HL-60/S4 treated with phorbol 12-myristate 13-acetate at 8.2 ng/mL for 4 days and 3 days (cell line): ENCODE measurements around the gene KHSRP.

Source experiments
- in situ Hi-C: fragments of 300-500 bp; cut with MboI; formaldehyde crosslinking; loops from 2 replicates; pipeline ENCODE4 v1.15.0; 2022; ENCODE audit warnings: low sequenced_read_pairs

KHSRP gene, protein sequence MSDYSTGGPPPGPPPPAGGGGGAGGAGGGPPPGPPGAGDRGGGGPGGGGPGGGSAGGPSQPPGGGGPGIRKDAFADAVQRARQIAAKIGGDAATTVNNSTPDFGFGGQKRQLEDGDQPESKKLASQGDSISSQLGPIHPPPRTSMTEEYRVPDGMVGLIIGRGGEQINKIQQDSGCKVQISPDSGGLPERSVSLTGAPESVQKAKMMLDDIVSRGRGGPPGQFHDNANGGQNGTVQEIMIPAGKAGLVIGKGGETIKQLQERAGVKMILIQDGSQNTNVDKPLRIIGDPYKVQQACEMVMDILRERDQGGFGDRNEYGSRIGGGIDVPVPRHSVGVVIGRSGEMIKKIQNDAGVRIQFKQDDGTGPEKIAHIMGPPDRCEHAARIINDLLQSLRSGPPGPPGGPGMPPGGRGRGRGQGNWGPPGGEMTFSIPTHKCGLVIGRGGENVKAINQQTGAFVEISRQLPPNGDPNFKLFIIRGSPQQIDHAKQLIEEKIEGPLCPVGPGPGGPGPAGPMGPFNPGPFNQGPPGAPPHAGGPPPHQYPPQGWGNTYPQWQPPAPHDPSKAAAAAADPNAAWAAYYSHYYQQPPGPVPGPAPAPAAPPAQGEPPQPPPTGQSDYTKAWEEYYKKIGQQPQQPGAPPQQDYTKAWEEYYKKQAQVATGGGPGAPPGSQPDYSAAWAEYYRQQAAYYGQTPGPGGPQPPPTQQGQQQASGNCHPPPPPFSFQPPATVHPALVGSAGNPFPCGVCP

DNA sequence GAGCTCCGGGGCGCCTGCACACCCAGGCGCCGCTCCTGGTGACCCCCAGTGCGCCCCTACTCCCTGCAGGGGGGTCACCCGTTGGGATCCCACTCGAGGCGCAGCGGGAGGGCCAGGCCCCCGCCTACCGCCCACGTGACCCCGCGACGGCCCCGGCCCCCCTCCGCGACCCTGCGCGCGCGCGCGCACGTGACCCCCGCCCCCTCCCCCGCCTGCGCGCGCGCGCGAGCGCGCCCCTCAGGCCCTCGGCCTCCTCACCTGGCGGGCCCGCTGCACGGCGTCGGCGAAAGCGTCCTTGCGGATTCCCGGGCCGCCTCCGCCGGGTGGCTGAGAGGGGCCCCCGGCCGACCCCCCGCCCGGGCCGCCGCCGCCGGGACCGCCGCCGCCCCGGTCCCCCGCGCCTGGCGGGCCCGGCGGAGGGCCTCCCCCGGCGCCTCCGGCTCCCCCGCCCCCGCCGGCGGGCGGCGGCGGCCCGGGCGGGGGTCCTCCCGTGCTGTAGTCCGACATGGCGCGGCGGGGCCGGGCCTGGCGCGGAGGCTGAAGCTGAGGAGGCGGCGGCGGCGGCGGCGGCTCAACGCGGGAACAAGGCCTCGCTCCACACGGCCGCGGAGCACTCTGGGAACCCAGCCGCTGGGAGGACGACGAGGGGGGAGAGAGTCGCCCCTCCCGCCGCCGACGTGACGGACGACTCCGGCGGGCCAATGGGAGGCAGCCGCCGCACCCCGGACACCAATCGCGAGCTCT, at the start of gene KHSRP:
KHSRP (minus strand) TSS at position 617 of the 744 bp plus-strand sequence; CDS start at position 507, 110 bp downstream.
- in situ Hi-C loops: no loop called here

DNA sequence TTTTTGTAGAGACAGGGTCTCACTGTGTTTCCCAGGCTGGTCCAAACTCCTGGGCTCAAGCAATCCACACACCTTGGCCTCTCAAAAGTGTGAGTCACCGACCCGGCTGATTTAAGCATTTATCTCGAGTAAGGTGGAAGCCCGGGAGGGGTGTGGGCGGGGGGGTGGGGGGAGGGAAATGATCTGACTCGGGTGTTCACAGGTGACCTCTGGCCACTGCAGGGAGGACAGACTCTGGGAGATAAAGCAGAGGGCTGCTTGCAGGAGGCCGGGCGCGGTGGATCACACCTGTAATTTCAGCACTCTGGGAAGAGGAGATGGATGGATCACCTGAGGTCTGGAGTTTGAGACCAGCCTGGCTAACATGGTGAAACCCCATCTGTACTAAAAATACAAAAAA, 49.0 kb upstream of the KHSRP start:
- in situ Hi-C loops: no loop called here

DNA sequence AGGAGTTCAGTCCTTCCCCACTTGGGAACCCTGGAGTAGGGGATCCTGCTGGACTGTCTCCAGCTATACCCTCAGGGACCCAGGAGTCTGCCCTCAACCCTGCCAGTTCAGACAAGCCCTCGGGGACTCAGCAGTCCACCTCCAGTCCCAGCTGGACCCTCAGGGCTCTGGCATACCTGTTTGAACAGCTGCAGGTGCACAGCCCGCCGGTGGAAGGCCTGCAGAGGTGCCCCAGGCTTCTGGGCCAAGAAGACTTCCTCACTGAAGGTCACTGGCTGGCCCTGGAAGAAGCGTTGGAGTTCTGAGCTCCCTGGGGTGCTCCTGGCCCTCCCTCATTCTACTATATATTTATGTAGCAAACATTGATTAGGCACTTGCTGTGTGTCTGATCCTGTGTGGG, 48.1 kb upstream of the KHSRP start:
- in situ Hi-C loops: no loop called here

DNA sequence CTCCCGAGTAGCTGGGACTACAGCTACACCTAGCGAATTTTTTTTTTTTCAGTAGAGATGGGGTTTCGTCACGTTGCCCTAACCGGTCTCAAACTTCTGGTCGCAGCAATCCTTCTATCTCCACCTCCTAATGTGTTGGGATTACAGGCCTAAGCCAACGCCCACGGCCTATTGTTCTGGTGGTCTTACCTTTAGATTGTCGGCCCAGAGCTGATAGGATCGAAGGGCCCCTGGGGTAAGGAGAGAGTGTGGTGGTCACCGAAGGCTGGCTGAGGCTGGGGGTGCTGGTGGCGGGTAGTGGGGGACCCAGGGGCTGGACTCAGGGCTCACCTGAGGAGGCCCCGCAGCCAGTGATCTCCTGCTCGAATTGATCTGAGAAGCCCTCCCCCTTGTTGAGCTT, 46.5 kb upstream of the KHSRP start:
- in situ Hi-C loops: no loop called here

DNA sequence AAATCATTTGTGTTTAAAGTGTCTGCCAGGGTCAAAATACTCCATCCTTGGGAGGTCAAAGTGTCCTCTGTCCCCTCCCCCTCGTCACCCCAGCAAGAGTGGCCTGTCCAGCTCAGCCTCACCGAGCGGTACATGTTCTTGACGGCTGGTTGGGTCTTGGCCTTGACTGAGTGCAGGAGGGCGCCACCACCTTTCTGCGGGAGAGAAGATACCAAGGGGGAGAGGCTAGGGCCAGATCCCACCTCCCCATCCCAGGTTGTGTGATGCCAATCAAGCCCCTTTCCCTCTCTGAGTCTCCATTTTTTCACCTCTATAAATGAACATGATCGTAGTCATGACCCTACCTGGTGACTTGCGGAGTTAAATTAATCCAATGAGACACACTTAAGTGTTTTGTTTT, 45.6 kb upstream of the KHSRP start:
- in situ Hi-C loops: no loop called here

DNA sequence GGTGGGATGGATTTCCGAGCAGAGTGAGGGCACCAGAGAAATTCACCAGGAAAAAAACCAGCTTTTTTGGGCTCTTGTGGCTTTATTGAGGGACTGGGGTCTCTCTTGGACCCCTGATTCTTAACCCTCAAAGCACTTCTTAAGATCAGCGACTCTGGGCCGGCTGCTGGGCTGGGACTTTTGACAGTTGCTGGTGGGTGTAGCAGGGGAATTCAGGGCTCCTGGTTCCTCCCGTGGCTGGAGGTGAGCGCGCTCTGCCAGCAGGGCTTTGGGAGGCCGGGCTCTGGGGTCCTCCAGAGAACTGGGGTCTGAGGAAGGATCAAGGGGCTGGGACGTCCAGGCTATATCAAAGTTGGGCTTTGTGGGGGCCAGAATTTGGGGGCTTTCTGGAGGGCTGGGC, 42.8 kb upstream of the KHSRP start:
- in situ Hi-C loops: no loop called here

DNA sequence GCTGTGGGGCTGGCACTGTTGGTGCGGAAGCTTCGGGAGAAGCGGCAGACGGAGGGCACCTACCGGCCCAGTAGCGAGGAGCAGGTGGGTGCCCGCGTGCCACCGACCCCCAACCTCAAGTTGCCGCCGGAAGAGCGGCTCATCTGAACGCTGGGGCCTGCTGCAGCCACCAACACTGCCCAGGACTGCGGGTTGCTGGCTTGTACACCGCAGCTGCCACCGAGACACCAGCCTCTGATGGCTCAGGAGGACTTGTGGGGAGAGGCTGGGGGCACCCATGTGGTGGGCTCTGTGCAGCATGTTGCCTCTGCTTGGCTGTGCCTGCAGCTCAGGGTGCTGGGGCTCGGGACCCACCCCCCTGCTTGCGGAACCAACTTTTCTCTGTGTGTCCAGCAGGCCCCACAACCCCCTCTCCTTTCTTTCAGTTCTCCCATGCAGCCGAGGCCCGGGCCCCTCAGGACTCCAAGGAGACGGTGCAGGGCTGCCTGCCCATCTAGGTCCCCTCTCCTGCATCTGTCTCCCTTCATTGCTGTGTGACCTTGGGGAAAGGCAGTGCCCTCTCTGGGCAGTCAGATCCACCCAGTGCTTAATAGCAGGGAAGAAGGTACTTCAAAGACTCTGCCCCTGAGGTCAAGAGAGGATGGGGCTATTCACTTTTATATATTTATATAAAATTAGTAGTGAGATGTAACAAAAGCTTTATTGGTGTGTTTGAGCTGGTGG, 42.1 kb upstream of the KHSRP start:
- in situ Hi-C loops: no loop called here

DNA sequence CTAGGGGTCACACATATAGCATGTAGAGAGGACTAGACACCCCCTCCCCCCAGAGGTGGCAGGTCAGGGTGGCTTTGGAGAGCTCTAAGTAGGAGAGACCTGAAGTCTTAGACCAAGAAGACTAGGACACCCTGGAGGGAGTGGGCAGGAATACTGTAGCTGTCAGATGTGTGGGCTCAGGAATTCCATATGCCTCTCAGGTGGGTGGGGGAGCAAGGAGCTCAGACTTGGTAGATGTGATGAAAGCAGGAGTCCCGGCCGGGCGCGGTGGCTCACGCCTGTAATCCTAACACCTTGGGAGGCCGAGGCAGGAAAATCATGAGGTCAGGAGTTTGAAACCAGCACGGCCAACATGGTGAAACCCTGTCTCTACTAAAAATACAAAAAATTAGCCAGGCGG, 41.1 kb upstream of the KHSRP start:
- in situ Hi-C loops: no loop called here

DNA sequence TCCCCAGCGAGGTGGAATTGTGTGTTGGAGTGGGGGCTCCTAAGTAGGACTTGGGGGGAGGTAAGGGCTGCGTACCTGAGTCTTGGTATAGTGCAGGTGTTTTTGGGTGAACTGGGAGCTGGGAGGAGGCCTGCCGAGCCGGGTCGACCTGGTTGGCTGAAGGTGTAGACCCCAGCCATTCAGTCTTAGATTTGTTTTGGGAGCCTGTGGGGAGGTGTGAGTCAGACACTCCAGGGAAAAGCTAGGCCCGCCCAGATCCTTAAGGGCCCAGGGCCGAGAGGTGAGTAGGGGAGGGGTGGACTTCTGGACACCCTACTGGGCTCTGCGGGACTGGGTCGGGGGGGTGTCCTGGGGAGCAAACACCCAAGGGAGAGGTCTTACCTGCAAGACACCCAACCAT, 40.4 kb upstream of the KHSRP start:
- in situ Hi-C loops: no loop called here

DNA sequence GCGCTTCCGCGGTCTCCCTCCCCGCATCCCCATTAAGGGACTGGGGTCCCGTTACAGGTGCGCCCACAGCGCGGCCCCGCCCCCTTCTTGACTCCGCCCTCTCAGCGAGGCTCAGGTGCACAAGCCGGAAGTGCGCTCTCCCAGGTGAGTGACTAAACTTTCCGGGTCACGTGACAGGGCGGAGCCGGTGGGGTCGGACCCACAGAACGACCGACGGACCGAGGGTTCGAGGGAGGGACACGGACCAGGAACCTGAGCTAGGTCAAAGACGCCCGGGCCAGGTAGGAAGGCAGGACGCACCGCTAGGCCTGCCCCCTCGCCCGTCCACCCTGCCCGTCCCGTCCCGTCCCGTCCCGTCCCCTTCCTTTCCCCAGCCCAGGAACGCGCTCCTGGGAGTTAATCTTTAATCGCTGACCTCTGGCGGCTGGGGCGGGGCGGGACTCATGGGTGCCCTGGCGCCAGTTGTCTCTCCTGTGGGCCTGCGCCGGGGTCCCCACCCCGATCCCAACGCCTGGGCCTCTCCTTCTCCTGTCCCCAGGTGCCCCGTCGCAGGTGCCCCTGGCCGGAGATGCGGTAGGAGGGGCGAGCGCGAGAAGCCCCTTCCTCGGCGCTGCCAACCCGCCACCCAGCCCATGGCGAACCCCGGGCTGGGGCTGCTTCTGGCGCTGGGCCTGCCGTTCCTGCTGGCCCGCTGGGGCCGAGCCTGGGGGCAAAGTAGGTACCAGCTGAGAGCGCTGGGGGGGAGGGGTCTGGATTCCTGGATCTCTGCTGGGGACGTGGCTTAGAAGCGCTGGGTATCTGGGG, 39.7 kb upstream of the KHSRP start, which contains the start of gene CRB3:
CRB3 (plus strand) TSS at position 202 of the 804 bp plus-strand sequence; CDS start at position 633, 431 bp downstream.
- in situ Hi-C loops: no loop called here

DNA sequence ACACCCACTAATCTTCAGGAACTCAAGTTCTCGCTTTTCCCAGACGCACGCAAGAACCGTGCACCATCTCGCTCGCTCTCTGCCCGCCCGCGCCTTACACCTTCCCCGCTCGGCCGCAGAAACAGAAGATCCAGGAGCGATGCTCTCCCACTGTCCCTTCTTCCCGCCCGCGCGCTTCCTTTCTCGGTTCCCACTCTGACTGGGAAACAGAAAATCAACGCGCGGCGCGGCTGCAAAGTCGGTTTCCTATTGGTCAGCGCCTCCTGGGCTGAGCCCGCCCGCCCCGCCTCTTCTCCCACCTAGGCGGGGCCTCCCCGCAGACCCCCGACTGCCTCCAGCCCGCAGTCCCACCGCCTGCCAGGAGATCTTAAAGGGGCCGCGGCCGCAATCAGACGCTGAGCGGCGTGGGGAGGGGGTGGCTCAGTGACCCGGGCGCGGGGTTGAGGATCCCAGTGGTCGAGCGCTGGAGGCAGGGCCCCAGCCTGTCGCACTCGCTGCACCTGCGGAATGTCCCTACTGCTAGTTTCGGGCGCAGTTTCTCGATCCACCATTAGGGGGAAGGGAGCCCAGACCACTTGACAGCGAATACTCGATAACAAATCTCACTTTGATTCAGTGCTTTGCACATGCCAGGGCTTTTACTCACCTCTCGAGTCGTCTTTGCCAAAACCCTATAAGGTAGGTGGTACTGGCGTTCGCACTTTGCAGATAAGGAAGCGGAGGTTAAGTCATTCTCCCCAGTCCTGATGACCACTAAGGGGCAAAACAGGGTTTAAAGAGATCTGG, 35.7 kb upstream of the KHSRP start:
- in situ Hi-C loops: no loop called here

DNA sequence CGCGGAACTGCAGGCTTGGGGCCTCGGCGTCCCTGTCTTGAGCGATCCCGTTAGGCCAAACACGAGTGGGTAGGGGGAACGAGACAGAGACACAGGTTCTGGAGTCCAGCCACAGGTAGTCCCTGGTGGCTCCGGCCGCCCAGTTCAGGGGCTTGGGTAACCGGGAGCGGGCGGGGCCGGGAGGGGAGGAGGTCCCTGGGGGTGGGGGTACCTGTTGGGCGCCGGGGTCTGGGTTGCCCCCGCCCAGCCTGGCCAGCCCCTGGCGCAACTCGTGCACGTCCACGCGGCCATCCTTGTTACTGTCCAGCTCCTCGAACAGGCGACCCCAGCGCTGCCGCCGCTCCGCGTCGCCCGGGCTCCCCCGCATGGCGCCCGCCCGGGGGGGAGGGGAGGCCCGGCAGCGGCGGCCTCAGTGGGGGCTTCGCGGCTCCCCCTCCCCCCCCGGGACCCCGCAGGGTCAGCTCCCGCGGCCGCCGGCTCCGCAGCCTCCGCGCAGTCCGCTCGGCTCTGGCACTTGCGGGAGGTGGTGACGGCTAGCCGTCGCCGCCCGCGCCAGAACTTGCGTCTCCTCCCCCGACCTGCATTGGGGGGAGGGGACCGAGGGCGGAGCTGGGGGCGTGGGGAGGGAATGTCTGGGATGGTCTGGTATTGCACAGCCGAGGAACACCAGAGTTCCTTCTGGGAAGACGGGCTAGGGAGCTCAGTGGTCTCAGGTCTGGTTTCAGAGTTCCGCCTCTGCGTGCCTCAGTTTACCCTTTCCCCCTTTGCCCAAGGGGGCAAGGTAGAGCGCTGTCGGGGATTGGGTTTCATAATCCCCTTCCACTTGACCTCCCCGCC, 34.9 kb upstream of the KHSRP start, which contains the start of gene SLC25A23:
SLC25A23 (minus strand) TSS at position 531 of the 837 bp plus-strand sequence; CDS start at position 367, 164 bp downstream.
- in situ Hi-C loops: no loop called here

DNA sequence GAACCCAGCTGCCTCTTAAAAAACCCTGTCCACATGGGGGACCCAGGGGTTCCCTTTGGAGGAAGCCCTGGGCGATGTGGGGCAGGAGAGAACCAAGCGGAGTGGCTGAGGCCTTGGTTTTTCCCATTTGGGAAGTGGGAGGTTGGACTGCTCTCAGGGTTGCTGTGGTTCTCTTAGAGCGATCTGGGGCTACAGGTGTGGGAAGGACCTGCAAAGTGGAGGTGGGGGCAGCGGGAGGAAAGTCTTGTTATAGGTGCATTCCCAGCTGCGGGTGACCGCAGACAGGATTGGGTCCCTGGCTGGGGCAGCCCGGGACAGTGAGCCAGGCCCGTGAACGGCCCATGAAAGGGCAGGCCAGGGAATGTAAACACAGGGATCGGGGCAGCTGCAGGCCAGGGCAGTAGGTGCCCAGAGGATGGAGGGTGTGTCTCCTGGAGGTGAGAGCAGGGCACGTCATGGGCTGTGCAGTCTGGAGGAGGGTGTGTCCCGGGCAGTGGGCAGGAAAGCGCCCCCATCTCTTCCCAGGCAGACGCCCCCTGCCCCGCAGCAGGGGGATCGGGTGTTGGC, 34.2 kb upstream of the KHSRP start:
- in situ Hi-C loops: no loop called here

DNA sequence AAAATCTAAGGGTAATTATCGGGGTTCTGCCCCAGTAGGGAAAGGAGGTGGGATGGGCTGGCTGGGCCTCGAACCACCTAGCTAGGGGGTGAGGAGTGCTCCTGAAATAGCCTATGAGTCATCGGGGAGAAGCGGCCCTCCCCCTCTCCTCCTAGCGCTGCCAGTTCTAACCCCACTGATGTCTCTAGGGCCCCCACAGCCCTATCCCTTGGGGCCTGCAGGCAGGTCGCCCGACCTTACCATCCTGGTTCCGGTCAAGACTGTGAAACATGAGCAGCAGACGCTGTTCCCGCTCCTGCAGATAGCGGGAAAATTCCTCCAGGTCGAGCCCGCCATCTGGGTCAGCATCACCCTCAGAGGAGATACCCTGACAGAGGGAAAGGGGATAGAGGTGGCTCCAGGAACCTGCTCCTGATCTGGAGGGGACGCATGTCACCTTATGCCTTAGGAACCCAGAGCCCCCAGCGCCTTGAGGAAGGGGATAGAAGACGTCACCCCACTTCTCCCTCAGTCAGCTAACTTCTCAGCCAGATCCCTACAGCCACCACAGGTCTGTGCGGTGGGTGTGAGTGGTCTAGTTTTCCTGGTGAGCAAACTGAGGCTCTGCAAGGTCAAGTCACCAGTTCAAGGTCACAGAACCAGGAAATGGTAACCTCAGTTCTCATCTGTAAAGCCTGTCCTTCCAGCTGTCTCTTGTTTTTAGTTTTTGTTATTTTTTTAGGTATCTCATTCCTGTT, 33.5 kb upstream of the KHSRP start:
- in situ Hi-C loops: no loop called here

DNA sequence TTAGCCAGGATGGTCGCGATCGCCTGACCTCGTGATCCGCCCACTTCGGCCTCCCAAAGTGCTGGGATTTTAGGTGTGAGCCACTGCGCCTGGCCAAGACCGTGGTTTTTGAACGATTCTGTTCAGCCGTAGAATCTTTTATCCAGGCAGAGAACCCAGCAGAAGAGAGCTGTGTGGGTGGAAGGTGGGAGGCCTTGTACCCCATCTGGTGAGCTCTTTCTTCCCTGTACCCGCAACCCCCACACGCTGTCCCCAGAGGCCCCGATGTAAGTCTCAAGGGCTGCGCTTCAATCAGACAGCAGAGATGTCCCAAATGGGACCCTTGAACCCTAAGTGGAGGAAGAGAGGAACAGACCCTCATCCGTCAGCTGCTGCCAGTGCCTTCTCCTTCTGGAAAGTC, 31.3 kb upstream of the KHSRP start:
- in situ Hi-C loops: no loop called here

DNA sequence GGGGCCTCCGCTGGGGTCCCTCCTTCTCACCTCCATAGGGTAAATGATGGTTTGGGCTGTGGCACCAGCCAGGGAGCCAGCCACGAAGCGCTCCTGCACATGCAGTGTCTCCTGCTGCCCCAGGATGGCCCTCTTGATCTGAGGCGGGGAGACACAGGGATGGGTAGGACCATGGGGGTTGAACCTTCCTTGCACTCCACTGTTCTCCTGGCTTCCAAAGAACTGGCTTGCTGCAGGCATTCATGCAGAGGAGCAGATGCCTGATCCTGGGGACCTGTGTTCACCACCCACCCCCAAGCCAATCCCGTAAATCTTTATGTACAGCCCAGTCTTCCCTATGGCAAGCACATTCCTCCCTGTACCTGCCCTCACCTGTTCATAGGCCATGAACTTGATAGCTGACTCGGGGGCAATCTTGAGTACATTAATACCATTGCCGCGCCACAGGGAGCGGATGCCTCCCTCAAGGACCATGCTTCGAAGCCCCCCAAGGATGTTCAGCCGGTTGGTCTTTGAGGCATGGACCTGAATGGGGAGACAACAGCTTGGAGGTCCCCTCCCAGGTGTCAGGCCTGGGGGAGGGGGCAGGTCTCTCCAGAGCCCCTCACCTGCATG, 29.4 kb upstream of the KHSRP start:
- in situ Hi-C loops: no loop called here

DNA sequence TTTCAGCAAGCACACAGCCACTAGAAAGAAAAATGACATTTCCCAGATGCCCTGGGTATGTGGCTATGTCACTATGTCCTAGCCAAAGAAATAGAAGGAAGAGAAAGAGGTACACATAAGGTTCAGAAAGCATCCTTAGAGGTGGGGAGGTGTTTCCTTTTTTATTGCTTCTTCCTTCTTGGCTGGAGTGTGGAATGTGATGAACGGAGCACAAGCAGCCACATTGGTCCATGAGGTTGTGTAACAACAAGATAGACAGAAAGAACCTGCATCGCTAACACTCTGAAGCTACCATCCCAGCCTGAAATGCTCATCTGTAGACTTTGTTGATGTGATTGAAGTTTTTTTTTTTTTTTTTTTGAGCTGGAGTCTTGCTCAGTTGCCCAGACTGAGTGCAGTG, 28.3 kb upstream of the KHSRP start:
- in situ Hi-C loops: no loop called here
